H1 (cell line): ENCODE results near the gene EEF1AKMT2. TPM values are rescaled to one million over a fixed set of nuclear protein-coding genes. Genes with fewer than 3 reads are reported as not detected.

Experiments
- GABPA ChIP-seq: IDR thresholded peaks from 2 replicates; pipeline ENCODE4 v1.6.1; 2011; ENCODE audit warnings: mild to moderate bottlenecking, low read length, moderate library complexity, borderline replicate concordance; ENCODE audit not compliant: insufficient read depth
- SRF ChIP-seq: IDR thresholded peaks from 2 replicates; pipeline ENCODE4 v1.6.1; 2011; ENCODE audit warnings: mild to moderate bottlenecking, low read depth, low read length, moderate library complexity
- TAF7 ChIP-seq: optimal IDR thresholded peaks from 2 replicates; pipeline ENCODE3; 2011; ENCODE audit warnings: low read depth, mild to moderate bottlenecking, inconsistent platforms, low read length, moderate library complexity, borderline replicate concordance
- polyA plus RNA-seq, 7 experiments: library from polyadenylated mRNA; depleted of rRNA in 3 of 7; stranded (reverse) in 5 of 7; unstranded in 2 of 7; fragments of >200 nt in 5 of 7; fragments of 200-250 nt in 2 of 7; gene quantifications; 1 replicate in 5 of 7; 2 replicates in 1 of 7; 4 replicates in 1 of 7; pipeline versions ENCODE4 v1.2.1 to v1.2.3, GENCODE V29; 2011 to 2013; ENCODE audit warnings: missing spikeins in 2 of 7, mixed read lengths in 2 of 7
- total RNA-seq: library from RNA; stranded (reverse); fragmentation: NEBNext Ultra II Directional; extraction: Animal tissue kit (Norgen Biotek cat#: 25700); gene quantifications from 2 replicates; pipeline ENCODE4 v1.2.1, GENCODE V29; 2021

The EEF1AKMT2 gene
- total and polyA plus RNA-seq, 2 of the 8 experiments (the other 6 are each of a cell fraction or from before 2014, with no cell fraction given): 9.8 to 26.8 TPM

GRCh38 chr10:124722798-124723783, 68.6 kb downstream of the EEF1AKMT2 start (continued):
- no peak for TF ChIP-seq TAF7
- TF ChIP-seq GABPA: no peak
- no peak for TF ChIP-seq SRF
- TF ChIP-seq, all 59 proteins: peak for 0
